Gastroesophageal sphincter (tissue), 4 donors: ENCODE measurements around the gene RAB9A. TPM values are rescaled to one million over a fixed set of nuclear protein-coding genes. Genes with fewer than 3 reads are reported as not detected.

ENCODE experiments used
- ATAC-seq: fragments of 150-250 bp; one replicate; pipeline ENCODE4 v1.9.1; 2016; ENCODE audit warnings: mild to moderate bottlenecking, moderate library complexity
- H3K27ac ChIP-seq, 4 donors: fragments of 200-600 bp; sonication (generic) in 3 of 4; 1 replicate in 3 of 4; 2 replicates in 1 of 4; pipeline ENCODE4 v1.5.1; 2016 to 2019
- H3K27me3 ChIP-seq: fragments of 200-600 bp; sonication (generic); one replicate; pipeline ENCODE4 v1.5.1; 2019
- H3K36me3 ChIP-seq, 2 donors: fragments of 200-600 bp; sonication (generic); one replicate each; pipeline ENCODE4 v1.5.1; 2019; ENCODE audit warnings: control low read depth in 1 of 2
- H3K4me1 ChIP-seq, 3 donors: fragments of 200-600 bp; sonication (generic); 1 replicate in 2 of 3; 2 replicates in 1 of 3; pipeline ENCODE4 v1.5.1; 2016 to 2019; ENCODE audit warnings: control low read depth in 2 of 3
- H3K4me3 ChIP-seq, 2 donors: fragments of 200-600 bp; sonication (generic); one replicate each; pipeline ENCODE4 v1.5.1; 2019; ENCODE audit warnings: mild to moderate bottlenecking in 1 of 2, moderate library complexity in 1 of 2
- H3K9me3 ChIP-seq, 3 donors: fragments of 200-600 bp; sonication (generic); one replicate each; pipeline ENCODE4 v1.5.1; 2017 to 2019; ENCODE audit warnings: control low read depth in 2 of 3
- CTCF ChIP-seq, 4 experiments: fragments of 200-600 bp in 2 of 4; fragments of 450-650 bp in 2 of 4; sonication (generic) in 1 of 4; IDR thresholded peaks; one replicate each; pipeline ENCODE4 v1.5.1; 2017 to 2019; ENCODE audit warnings: antibody characterized with exemption in 4 of 4, mild to moderate bottlenecking in 2 of 4, moderate library complexity in 2 of 4
- EP300 ChIP-seq: sonication (generic); formaldehyde crosslinking; IDR thresholded peaks from one replicate; pipeline ENCODE4 v1.6.1; 2017; ENCODE audit warnings: antibody characterized with exemption, mild to moderate bottlenecking
- POLR2A ChIP-seq, 2 donors: fragments of 450-650 bp; IDR thresholded peaks; one replicate each; pipeline ENCODE4 v1.6.1; 2017; ENCODE audit warnings: antibody characterized with exemption in 2 of 2, mild to moderate bottlenecking in 2 of 2, moderate library complexity in 1 of 2
- POLR2AphosphoS5 ChIP-seq: sonication (generic); formaldehyde crosslinking; IDR thresholded peaks from one replicate; pipeline ENCODE4 v1.6.1; 2017; ENCODE audit warnings: antibody characterized with exemption
- WGBS, 2 donors: methylation state at CpG; one replicate each; pipeline ENCODE4 v1.1.5; 2018; ENCODE audit warnings: low coverage in 1 of 2; 5-methylcytosine and 5-hydroxymethylcytosine counted together
- total RNA-seq, 4 donors: library from RNA; depleted of rRNA; stranded (reverse); fragments of >200 nt; gene quantifications; one replicate each; pipeline ENCODE4 v1.1.0, GENCODE V29; 2016

The RAB9A gene
- total RNA-seq, 4 donors from 2014 or later = 29.6 to 50.7 (median 38.3) TPM

- no peaks in the 10 kb centered on the region for H3K9me3 ChIP-seq
- H3K27me3 ChIP-seq = no peaks in the 10 kb centered on the region
- H3K27ac ChIP-seq = peak overlapping the region; percentile 79 to 93 (median 90)
- H3K4me3 ChIP-seq = peak overlapping the region; percentile 63 to 75
- TF ChIP-seq EP300 (no peak), CTCF (IDR thresholded peaks at IDR 0.05) (no peak), POLR2AphosphoS5 (no peak), POLR2A (IDR thresholded peaks at IDR 0.05) (no peak)
- H3K36me3 ChIP-seq = no peaks in the 10 kb centered on the region
- WGBS, 2 donors = 0 to 23% methylated on average over 4 of the region's 4 CpGs
- H3K4me1 ChIP-seq = peaks cover 0 to 48% (median 0%) of the 10 kb centered on the region in 3 donors
- no peak for ATAC-seq
These were observed 44.6 kb downstream of the RAB9A start for GRCh38 chrX:13733506-13733905.

- Histone ChIP-seq H3K4me1 (peaks cover 0 to 48% (median 0%) of the 10 kb centered on the region in 3 donors), H3K27me3 (no peaks in the 10 kb centered on the region), H3K9me3 (no peaks in the 10 kb centered on the region), H3K36me3 (no peaks in the 10 kb centered on the region), H3K27ac (peak within 1 kb of the TSS; percentile 83 to 93 (median 90)), H3K4me3 (peak within 1 kb of the TSS; percentile 63 to 75)
- WGBS, 2 donors = 0% methylated on average over 4 of the region's 75 CpGs; no CpG with 5 or more reads in 1 of the 2 donors
- peak in 1 of 4 experiments; percentile 17 for TF ChIP-seq CTCF (IDR thresholded peaks at IDR 0.05)
- TF ChIP-seq POLR2AphosphoS5 = peak; percentile 91
- TF ChIP-seq POLR2A (IDR thresholded peaks at IDR 0.05) = peak; percentile 84 to 85
- no peak for TF ChIP-seq EP300
- peak; percentile 99 for ATAC-seq
These were observed 45.6 kb downstream of the RAB9A start, which contains the start of the genes OFD1 and TRAPPC2 for GRCh38 chrX:13734278-13735172. Gene OFD1, plus strand, starts transcription at chrX:13734748. Its CDS starts 324 bp downstream, at chrX:13735072. Gene TRAPPC2, minus strand, starts transcription at chrX:13734620. Its CDS starts 14,657 bp downstream, at chrX:13719963.

- TF ChIP-seq EP300 (no peak), CTCF (IDR thresholded peaks at IDR 0.05) (no peak), POLR2A (IDR thresholded peaks at IDR 0.05) (no peak), POLR2AphosphoS5 (no peak)
- no peaks in the 10 kb centered on the region for H3K9me3 ChIP-seq
- ATAC-seq = no peak
- H3K36me3 ChIP-seq = peaks cover 0 to 22% of the 10 kb centered on the region in 2 donors
- no peak overlapping the region for H3K27ac ChIP-seq
- H3K4me3 ChIP-seq = no peak overlapping the region
- H3K4me1 ChIP-seq = peaks cover 0 to 12% (median 0%) of the 10 kb centered on the region in 3 donors
- WGBS, 2 donors = 83% methylated on average over 6 of the region's 6 CpGs; no CpG with 5 or more reads in 1 of the 2 donors
- no peaks in the 10 kb centered on the region for H3K27me3 ChIP-seq
These were observed 52.8 kb downstream of the RAB9A start for GRCh38 chrX:13741695-13742094.

GRCh38 chrX:13742397-13743176 is 53.7 kb downstream of the RAB9A start:
- peak overlapping the region in 3 of 4 donors; percentile 32 to 64 (median 41) for H3K27ac ChIP-seq
- H3K4me3 ChIP-seq = no peak overlapping the region
- H3K9me3 ChIP-seq = no peaks in the 10 kb centered on the region
- H3K27me3 ChIP-seq = no peaks in the 10 kb centered on the region
- ATAC-seq = peak; percentile 65
- H3K4me1 ChIP-seq = peaks cover 0 to 4% (median 0%) of the 10 kb centered on the region in 3 donors
- TF ChIP-seq POLR2A (IDR thresholded peaks at IDR 0.05) = no peak
- peak; percentile 35 for TF ChIP-seq POLR2AphosphoS5
- H3K36me3 ChIP-seq = peaks cover 0 to 27% of the 10 kb centered on the region in 2 donors
- 51 to 79% methylated on average over 6 to 11 of the region's 13 CpGs for WGBS, 2 donors

GRCh38 chrX:13747836-13748235 is 58.9 kb downstream of the RAB9A start:
- ATAC-seq = peak; percentile 19
- TF ChIP-seq POLR2A (IDR thresholded peaks at IDR 0.05) = no peak
- peak; percentile 24 to 41 (median 32) for TF ChIP-seq CTCF (IDR thresholded peaks at IDR 0.05)
- TF ChIP-seq EP300 = no peak
- TF ChIP-seq POLR2AphosphoS5 = no peak
- 8 to 53% methylated on average over 2 of the region's 2 CpGs for WGBS, 2 donors

More at GRCh38 chrX:13747836-13748235, 58.9 kb downstream of the RAB9A start:
- no peaks in the 10 kb centered on the region for H3K27me3 ChIP-seq
- H3K4me1 ChIP-seq = peaks cover 0 to 4% (median 0%) of the 10 kb centered on the region in 3 donors
- no peak overlapping the region for H3K4me3 ChIP-seq
- H3K36me3 ChIP-seq = peaks cover 0 to 31% of the 10 kb centered on the region in 2 donors
- no peaks in the 10 kb centered on the region for H3K9me3 ChIP-seq
- no peak overlapping the region for H3K27ac ChIP-seq
